Thyroid gland (tissue), 4 donors: ENCODE data around the gene SLC12A3.

ENCODE experiments used
- POLR2A ChIP-seq, 2 donors: fragments of 450-650 bp; IDR thresholded peaks; one replicate each; pipeline ENCODE4 v1.6.1; 2017; ENCODE audit warnings: antibody characterized with exemption in 2 of 2, mild to moderate bottlenecking in 2 of 2, moderate library complexity in 1 of 2
- TF ChIP-seq, protein P1 (sequence below), 6 experiments: fragments of 200-600 bp in 3 of 6; fragments of 450-650 bp in 3 of 6; sonication (generic) in 3 of 6; IDR thresholded peaks; one replicate each; pipeline ENCODE4 v1.5.1; 2016 to 2019; ENCODE audit warnings: antibody characterized with exemption in 6 of 6, mild to moderate bottlenecking in 2 of 6, inconsistent platforms in 1 of 6, moderate library complexity in 1 of 6

DNA sequence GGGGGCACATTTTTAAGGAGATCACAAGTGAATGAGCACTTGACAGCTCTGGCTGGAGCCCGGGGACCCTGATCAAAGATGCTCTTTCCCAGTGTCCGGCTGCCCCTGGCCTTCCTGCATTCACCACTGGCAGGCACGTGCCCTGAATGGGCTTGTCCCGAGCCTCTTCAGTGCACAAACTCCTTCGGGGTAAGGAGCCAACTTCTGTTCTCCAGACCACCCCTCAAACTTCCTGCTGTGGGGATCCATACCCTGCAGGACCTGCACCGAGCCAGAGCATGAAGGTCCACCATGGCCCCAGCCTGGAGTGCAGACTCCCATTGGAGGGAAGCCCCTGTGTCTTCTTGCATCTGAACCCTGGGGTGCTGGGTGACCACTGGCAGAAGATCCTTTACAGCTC, 9.8 kb upstream of the SLC12A3 start:
- TF ChIP-seq, protein P1, sequence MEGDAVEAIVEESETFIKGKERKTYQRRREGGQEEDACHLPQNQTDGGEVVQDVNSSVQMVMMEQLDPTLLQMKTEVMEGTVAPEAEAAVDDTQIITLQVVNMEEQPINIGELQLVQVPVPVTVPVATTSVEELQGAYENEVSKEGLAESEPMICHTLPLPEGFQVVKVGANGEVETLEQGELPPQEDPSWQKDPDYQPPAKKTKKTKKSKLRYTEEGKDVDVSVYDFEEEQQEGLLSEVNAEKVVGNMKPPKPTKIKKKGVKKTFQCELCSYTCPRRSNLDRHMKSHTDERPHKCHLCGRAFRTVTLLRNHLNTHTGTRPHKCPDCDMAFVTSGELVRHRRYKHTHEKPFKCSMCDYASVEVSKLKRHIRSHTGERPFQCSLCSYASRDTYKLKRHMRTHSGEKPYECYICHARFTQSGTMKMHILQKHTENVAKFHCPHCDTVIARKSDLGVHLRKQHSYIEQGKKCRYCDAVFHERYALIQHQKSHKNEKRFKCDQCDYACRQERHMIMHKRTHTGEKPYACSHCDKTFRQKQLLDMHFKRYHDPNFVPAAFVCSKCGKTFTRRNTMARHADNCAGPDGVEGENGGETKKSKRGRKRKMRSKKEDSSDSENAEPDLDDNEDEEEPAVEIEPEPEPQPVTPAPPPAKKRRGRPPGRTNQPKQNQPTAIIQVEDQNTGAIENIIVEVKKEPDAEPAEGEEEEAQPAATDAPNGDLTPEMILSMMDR (IDR thresholded peaks at IDR 0.05): no peak
- TF ChIP-seq POLR2A (IDR thresholded peaks at IDR 0.05): no peak
